Measurements from ENCODE around the gene ERFL. TPM values are rescaled to one million over a fixed set of nuclear protein-coding genes. Genes with fewer than 3 reads are reported as not detected.

Gene ERFL
- under 0.01 TPM in 1 of 2 replicates, not detected in the other for total RNA-seq

GRCh38 chr19:41928221-41928683 lies at the start of gene ERFL:
Gene ERFL (minus strand): TSS chr19:41928449. CDS start chr19:41912919, 15,530 bp downstream.

GRCh38 chr19:41959056-41960053 lies 31.1 kb upstream of the ERFL start, which contains the start of gene RABAC1:
Gene RABAC1 (minus strand): TSS chr19:41959321. CDS start chr19:41959292, 29 bp downstream.

GRCh38 chr19:41882568-41883462 lies 45.4 kb downstream of the ERFL start, which contains the start of gene ARHGEF1:
Gene ARHGEF1 (plus strand): TSS chr19:41883184. CDS start chr19:41888083, 4,899 bp downstream.

GRCh38 chr19:41876847-41877832 lies 51.1 kb downstream of the ERFL start, which contains the start of gene CD79A:
Gene CD79A (plus strand): TSS chr19:41877279. CDS start chr19:41877305, 26 bp downstream.

GRCh38 chr19:41859618-41860418 lies 68.4 kb downstream of the ERFL start, which contains the start of gene RPS19:
Gene RPS19 (plus strand): TSS chr19:41860255. CDS start chr19:41860775, 520 bp downstream.

Other genes starting within 250 kb of the ERFL start
- not detected in 2 replicates for gene CEACAM7, start 240.2 kb downstream of the ERFL start, total RNA-seq
- gene CEACAM5, start 219.8 kb downstream of the ERFL start, total RNA-seq = not detected in 2 replicates
- gene CEACAM6, start 172.9 kb downstream of the ERFL start, total RNA-seq = not detected in 2 replicates
- gene CEACAM3, start 131.9 kb downstream of the ERFL start, total RNA-seq = not detected in 2 replicates
- gene LYPD4, start 83.8 kb downstream of the ERFL start, total RNA-seq = not detected in 2 replicates
- gene DMRTC2, start 83.4 kb downstream of the ERFL start, total RNA-seq = not detected in 2 replicates
- 959 and 1,046 TPM in 2 replicates for gene RPS19, start 68.2 kb downstream of the ERFL start, total RNA-seq
- 0.17 TPM in 1 of 2 replicates, not detected in the other for gene CD79A, start 51.2 kb downstream of the ERFL start, total RNA-seq
- gene ARHGEF1, start 45.3 kb downstream of the ERFL start, total RNA-seq = 37.5 and 39.9 TPM in 2 replicates
- 135 and 204 TPM in 2 replicates for gene RABAC1, start 30.9 kb upstream of the ERFL start, total RNA-seq
- under 0.01 and 0.15 TPM in 2 replicates for gene ATP1A3, start 65.8 kb upstream of the ERFL start, total RNA-seq
- gene GRIK5, start 141.8 kb upstream of the ERFL start, total RNA-seq = 0.58 and 0.66 TPM in 2 replicates
- 10.8 and 15.7 TPM in 2 replicates for gene ZNF574, start 147.7 kb upstream of the ERFL start, total RNA-seq
- gene POU2F2, start 204.0 kb upstream of the ERFL start, total RNA-seq = 0.17 TPM in 1 of 2 replicates, not detected in the other